AG08396 (cell line): ENCODE results near the gene CHST13.

ENCODE experiments used
- DNase-seq: peaks from one replicate; pipeline ENCODE4 v3.0.0; 2012; ENCODE audit warnings: low spot score, mixed read lengths

The CHST13 gene

DNA sequence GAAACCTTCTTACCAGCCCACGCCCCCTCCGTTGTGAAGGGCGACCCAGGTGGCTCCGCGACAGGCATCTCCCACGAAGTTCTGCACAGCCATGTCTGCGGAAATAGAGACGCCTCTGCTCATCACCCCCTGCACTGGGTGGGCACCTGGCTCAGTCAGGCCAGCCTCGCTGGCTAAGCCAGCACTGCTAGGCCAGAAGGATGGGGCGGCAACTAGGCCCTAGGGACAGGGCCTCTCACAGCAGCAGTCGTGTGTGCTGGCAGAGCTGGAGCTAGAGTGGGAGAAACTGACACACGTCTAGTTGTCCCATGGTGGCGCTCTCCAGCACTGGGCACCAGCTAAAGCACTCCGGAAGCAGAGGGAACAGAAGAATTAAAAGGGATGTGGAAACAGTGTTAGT, 35.8 kb upstream of the CHST13 start:
- DNase-seq: no peak

DNA sequence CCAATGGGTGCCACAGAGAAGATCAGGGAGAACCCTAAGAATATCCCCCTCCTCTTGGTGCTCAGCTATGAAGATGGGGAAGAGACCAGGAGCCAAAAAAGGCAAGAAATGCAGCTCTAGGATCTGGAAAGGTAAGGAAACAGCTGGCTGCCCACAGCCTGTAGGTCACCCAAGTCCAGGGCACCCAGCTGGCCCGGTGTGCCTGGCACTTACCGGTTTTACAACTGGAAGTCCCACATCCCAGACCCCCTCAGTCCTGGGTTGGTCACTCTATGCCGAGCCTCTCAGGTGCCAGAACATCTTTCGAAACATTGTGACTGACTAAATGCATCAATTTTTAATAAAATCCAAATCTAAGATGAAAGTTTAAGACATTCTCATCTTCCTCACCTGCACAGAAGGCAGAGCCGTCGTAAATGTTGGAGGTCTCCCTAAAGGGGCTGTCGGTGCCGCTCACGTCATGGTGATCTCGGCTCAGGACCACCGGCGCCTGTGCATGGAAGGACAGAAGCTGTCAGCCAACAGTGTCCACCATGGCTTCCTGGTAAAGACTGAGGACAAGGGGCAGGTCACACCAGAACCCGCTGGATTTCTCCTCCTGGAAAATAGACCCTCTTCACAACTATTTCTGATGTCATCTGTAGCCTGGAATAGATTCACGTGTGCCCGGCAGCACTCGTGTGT, 34.9 kb upstream of the CHST13 start:
- no peak for DNase-seq

- DNase-seq: no peak
Measured at GRCh38 chr3:126490619-126491018, 33.3 kb upstream of the CHST13 start.

GRCh38 chr3:126491221-126492013, 32.5 kb upstream of the CHST13 start:
- DNase-seq: no peak

GRCh38 chr3:126493051-126493450, 30.9 kb upstream of the CHST13 start:
- no peak for DNase-seq

- DNase-seq: no peak
Measured at GRCh38 chr3:126493739-126494138, 30.2 kb upstream of the CHST13 start.

- DNase-seq: peak; percentile 52
Measured at GRCh38 chr3:126494204-126494969, 29.6 kb upstream of the CHST13 start.

DNA sequence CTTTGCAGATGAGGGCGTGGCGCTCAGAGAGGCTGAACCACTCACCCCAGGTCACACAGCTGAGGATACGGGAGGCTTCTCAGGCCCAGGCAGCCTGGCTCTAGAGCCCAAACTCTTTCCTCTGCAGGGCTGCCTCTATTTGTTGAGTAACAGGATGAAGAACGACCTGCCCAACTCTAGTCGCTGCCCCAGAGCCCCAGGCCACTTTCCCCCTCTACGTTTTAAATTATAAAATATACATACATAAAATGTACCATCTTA, 29.1 kb upstream of the CHST13 start:
- DNase-seq: no peak

DNA sequence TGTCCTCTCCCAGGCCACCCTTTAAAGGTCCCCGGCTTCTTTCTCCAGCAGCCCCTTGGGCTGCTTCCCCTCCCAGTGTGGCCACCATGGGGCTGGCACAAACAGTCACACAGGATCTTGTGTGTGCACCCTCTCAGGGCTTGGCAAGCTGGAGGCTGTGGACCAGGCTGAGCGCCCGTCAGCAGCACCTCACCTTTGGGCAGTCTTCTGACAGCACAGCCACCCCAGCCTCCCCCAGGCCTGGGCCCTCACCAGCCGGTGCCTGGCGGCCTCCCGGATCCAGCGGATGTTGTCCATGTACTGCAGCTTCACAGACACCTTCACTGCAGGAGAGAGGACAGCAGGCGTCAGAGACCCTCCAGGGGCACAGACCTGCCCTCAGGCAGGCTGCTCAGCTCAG, 28.2 kb upstream of the CHST13 start:
- DNase-seq: no peak

- DNase-seq: no peak
Measured at GRCh38 chr3:126496894-126497850, 26.8 kb upstream of the CHST13 start.

- DNase-seq: no peak
Measured at GRCh38 chr3:126497956-126498355, 26.0 kb upstream of the CHST13 start.

GRCh38 chr3:126498461-126498860, 25.5 kb upstream of the CHST13 start:
- no peak for DNase-seq

- no peak for DNase-seq
Measured at GRCh38 chr3:126498929-126499328, 25.0 kb upstream of the CHST13 start.

GRCh38 chr3:126499401-126499800, 24.6 kb upstream of the CHST13 start:
- no peak for DNase-seq

GRCh38 chr3:126500016-126500415, 23.9 kb upstream of the CHST13 start:
- DNase-seq: no peak

- no peak for DNase-seq
Measured at GRCh38 chr3:126501054-126501453, 22.9 kb upstream of the CHST13 start.

DNA sequence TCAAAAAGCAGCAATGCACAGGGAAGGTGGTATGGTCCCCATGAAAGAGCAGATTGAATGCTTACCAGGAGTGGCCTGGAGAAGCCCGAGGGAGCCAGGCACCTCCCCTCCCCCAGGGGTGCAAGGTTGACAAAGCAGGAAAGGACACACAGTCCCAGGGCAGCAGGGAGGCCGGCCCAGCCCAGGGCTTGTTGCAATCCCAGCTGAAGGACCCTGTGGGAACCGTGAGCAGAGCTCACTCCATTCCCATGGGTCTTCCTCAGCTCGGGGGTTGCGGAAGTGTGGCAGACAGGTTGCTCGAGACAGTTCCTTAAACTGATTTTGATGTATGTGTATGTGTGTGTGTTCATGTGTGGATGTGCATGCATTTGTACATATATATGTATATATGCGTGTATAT, 22.2 kb upstream of the CHST13 start:
- no peak for DNase-seq

DNA sequence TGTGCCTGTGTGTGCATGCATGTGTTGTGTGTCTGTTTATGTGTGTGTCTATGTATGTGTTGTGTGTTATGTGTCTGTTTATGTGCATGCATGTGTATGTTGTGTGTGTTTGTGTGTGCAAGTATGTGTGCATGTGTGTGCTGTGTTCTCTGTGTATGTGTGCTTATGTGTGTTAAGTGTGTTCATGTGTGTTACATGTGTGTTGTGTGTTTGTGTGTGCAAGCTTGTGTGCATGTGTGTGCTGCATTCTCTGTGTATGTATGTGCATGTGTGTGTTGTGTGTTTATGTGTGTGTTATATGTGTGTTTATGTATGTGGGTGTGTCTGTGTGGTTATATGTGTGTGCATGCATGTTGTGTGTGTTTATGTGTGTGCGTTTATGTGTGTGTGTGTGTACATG, 21.3 kb upstream of the CHST13 start:
- no peak for DNase-seq

DNA sequence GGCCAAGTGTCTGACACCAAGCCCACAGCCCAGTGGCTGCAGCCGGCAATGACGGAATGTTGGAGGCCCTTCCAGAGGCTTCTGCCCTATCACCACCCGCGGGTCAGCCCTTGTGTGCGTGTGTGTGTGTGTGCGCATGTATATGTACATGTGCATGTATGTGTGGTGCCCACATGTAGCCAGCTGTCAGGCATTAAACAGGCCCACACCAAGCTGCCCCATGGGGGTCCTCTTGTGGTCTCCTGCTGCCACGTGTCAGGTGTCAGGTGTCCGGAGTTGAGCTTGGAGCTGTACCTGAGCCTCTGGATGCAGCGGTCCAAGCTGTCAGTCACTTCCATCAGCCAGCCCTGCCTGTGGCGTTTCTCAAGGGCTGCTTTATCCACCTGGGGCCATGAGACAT, 20.3 kb upstream of the CHST13 start:
- no peak for DNase-seq

DNA sequence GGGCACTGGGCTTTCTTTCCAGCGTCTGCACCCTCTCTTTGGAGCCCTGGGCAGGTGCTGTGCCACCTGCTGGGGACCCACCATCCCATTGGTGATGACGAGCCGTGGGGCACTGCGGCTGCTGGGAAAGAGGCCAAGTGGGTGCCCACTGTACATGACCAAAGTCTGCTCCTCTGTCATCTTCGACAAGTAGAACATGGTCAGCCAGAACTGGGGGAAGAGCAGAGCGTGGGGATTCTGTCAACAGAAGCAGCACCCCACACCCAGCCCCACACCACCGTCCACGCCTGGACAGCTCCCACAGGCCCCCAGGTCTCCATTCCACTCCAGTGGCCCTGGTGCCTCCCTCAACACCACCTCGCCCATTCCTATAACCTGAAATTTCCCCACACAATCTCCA, 16.1 kb upstream of the CHST13 start:
- DNase-seq: no peak

- DNase-seq: no peak
Measured at GRCh38 chr3:126508564-126508964, 15.4 kb upstream of the CHST13 start.
